Stimulated activated CD4-positive, alpha-beta T cell treated with anti-CD3 and anti-CD28 coated beads, Interleukin-1b, Interleukin-23, amount 100 ng/mL, for 4 hours (primary cell): Measurements from ENCODE around the gene MTREX.

Experiments
- DNase-seq, 2 donors: peaks; one replicate each; pipeline ENCODE4 v3.0.0-alpha.2; 2020; ENCODE audit warnings: low read depth in 2 of 2

MTREX gene

GRCh38 chr5:55429221-55429612, 121.4 kb downstream of the MTREX start:
- DNase-seq: no peak

GRCh38 chr5:55429613-55430253, 121.9 kb downstream of the MTREX start:
- DNase-seq: no peak

- DNase-seq: no peak
Observed at GRCh38 chr5:55432549-55432948, 124.8 kb downstream of the MTREX start.

- no peak for DNase-seq
Observed at GRCh38 chr5:55437452-55437851, 129.7 kb downstream of the MTREX start.

GRCh38 chr5:55437859-55438206, 130.0 kb downstream of the MTREX start:
- no peak for DNase-seq

- DNase-seq: no peak
Observed at GRCh38 chr5:55438998-55439397, 131.2 kb downstream of the MTREX start.

- DNase-seq: no peak
Observed at GRCh38 chr5:55440188-55440646, 132.4 kb downstream of the MTREX start.

GRCh38 chr5:55441107-55441771, 133.4 kb downstream of the MTREX start:
- DNase-seq: no peak

- DNase-seq: no peak
Observed at GRCh38 chr5:55441954-55442353, 134.2 kb downstream of the MTREX start.

GRCh38 chr5:55445791-55446190, 138.0 kb downstream of the MTREX start:
- no peak for DNase-seq

GRCh38 chr5:55446640-55447351, 139.0 kb downstream of the MTREX start:
- DNase-seq: no peak

GRCh38 chr5:55450050-55450765, 142.4 kb downstream of the MTREX start:
- DNase-seq: no peak

GRCh38 chr5:55451976-55452375, 144.2 kb downstream of the MTREX start:
- no peak for DNase-seq

GRCh38 chr5:55453211-55453610, 145.4 kb downstream of the MTREX start:
- no peak for DNase-seq

GRCh38 chr5:55454282-55454681, 146.5 kb downstream of the MTREX start:
- no peak for DNase-seq

GRCh38 chr5:55456216-55456895, 148.6 kb downstream of the MTREX start:
- no peak for DNase-seq

- DNase-seq: no peak
Observed at GRCh38 chr5:55459572-55459971, 151.8 kb downstream of the MTREX start.

- no peak for DNase-seq
Observed at GRCh38 chr5:55463613-55464012, 155.8 kb downstream of the MTREX start.

GRCh38 chr5:55467862-55468551, 160.2 kb downstream of the MTREX start:
- DNase-seq: no peak

GRCh38 chr5:55469839-55470238, 162.1 kb downstream of the MTREX start:
- DNase-seq: no peak

- DNase-seq: no peak
Observed at GRCh38 chr5:55470282-55470681, 162.5 kb downstream of the MTREX start.
